Nephron (organoid): ENCODE results near the gene MCAT.

Source experiments
- H3K27ac Mint-ChIP-seq, 3 experiments: 2 replicates each; pipeline ENCODE4 v1.8.0; 2020; ENCODE audit warnings: mixed read lengths in 3 of 3, mild to moderate bottlenecking in 2 of 3, moderate library complexity in 1 of 3
- H3K27me3 Mint-ChIP-seq: 2 replicates; pipeline ENCODE4 v1.8.0; 2021; ENCODE audit warnings: low read depth, mild to moderate bottlenecking, moderate library complexity, mixed read lengths
- H3K36me3 Mint-ChIP-seq: 2 replicates; pipeline ENCODE4 v1.8.0; 2020; ENCODE audit warnings: low read depth, mixed read lengths
- H3K4me1 Mint-ChIP-seq: 2 replicates; pipeline ENCODE4 v1.8.0; 2020; ENCODE audit warnings: mixed read lengths
- H3K4me3 Mint-ChIP-seq, 3 experiments: 2 replicates each; pipeline ENCODE4 v1.8.0; 2020; ENCODE audit warnings: mild to moderate bottlenecking in 3 of 3, mixed read lengths in 3 of 3, moderate library complexity in 2 of 3
- H3K9me3 Mint-ChIP-seq: 2 replicates; pipeline ENCODE4 v1.8.0; 2020; ENCODE audit warnings: mixed read lengths
- TF ChIP-seq, protein P1 (sequence below), 3 experiments: fragments of 200-600 bp; sonication (generic); IDR thresholded peaks; one replicate each; pipeline ENCODE4 v1.5.0; 2021; ENCODE audit warnings: antibody characterized with exemption in 3 of 3; ENCODE audit not compliant: unreplicated experiment in 3 of 3

MCAT gene

DNA sequence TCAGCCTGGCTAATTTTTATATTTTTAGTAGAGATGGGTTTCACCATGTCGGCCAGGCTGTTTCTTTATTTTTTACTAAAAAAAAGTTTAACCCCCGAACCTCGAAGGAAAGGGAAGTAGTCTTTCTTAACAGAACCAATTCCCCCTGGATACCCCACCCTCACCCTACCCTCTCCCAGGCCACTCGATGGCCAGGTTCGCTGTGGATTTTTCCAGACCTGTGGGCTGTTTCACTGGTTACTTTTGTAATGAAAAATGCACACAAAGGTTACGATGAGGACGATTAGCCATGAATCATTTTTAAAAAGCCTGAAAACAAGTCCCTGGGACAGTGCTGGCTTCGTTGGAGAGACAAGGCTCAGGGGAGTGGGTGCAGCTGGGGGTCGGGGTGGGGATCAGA, 10.7 kb upstream of the MCAT start:
- Mint-ChIP-seq H3K27ac (no peak overlapping the region), H3K4me3 (no peak overlapping the region), H3K36me3 (no peaks in the 10 kb centered on the region), H3K9me3 (no peaks in the 10 kb centered on the region), H3K4me1 (peaks cover 11% of the 10 kb centered on the region), H3K27me3 (peaks cover 4% of the 10 kb centered on the region)
- TF ChIP-seq, protein P1, sequence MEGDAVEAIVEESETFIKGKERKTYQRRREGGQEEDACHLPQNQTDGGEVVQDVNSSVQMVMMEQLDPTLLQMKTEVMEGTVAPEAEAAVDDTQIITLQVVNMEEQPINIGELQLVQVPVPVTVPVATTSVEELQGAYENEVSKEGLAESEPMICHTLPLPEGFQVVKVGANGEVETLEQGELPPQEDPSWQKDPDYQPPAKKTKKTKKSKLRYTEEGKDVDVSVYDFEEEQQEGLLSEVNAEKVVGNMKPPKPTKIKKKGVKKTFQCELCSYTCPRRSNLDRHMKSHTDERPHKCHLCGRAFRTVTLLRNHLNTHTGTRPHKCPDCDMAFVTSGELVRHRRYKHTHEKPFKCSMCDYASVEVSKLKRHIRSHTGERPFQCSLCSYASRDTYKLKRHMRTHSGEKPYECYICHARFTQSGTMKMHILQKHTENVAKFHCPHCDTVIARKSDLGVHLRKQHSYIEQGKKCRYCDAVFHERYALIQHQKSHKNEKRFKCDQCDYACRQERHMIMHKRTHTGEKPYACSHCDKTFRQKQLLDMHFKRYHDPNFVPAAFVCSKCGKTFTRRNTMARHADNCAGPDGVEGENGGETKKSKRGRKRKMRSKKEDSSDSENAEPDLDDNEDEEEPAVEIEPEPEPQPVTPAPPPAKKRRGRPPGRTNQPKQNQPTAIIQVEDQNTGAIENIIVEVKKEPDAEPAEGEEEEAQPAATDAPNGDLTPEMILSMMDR (IDR thresholded peaks at IDR 0.05; ENCODE audit: unreplicated experiment in 3 of 3) = no peak

DNA sequence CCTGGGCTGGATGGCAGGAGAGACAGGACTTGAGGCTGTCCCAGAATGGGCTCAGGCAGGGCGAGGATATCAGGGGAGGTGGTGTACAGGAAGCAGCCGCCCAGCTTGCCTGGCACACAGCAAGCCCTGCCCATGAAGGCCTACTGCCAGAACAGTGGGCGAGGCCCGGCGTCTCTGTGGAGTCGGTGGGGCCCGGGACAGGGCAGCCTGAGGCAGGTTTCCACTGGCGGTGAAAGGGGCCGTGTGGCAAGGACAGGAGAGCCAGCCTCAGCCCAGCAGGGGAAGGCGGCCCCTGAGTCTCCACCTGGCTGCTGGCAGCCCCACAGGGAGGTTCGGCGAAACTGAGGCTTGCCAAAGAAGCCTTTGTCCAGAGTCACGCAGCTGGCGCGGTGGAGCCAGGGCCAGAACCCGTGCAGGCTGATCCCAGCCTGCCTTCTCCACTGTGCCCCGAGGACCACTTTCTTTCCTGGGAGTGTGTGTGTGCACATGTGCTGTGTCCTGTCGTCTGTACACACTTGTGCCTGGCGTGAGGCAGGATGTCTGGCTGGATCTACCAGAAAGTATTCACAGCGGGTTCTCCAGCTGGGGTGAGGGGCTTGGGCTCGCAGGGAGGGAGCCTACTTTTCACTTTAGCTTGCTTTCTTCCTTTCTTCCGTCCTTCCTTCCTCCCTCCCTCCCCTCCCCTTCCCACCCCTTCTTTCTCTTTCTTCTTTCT, 9.3 kb upstream of the MCAT start:
- Mint-ChIP-seq H3K36me3 (no peaks in the 10 kb centered on the region), H3K27ac (peak overlapping the region; percentile 26 to 75 (median 30)), H3K4me1 (peaks cover 11% of the 10 kb centered on the region), H3K27me3 (peaks cover 4% of the 10 kb centered on the region), H3K9me3 (no peaks in the 10 kb centered on the region), H3K4me3 (peak overlapping the region; percentile 72 to 76 (median 74))
- TF ChIP-seq, protein P1 (IDR thresholded peaks at IDR 0.05; ENCODE audit: unreplicated experiment in 3 of 3) = no peak

DNA sequence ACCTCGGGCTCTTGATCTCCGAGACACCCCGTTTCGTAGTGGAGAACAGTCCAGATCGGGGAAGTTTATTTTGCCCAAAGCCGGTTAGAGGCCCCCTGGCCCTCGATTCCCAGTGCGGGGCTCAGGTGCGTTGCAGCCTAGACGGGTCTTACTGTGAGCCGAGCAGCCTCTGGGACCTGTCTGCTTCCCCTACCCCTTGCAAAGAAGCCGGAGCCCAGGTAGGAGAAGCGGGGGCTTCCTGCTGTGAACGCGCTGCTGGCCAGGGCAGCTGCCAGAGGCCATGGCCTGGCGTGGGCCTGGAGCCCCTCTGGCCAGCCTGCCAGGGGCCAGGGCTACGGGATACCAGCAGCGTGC, 8.8 kb upstream of the MCAT start:
- peaks cover 11% of the 10 kb centered on the region for H3K4me1 Mint-ChIP-seq
- no peaks in the 10 kb centered on the region for H3K9me3 Mint-ChIP-seq
- peak overlapping the region; percentile 61 to 74 (median 69) for H3K4me3 Mint-ChIP-seq
- H3K27me3 Mint-ChIP-seq = peaks cover 4% of the 10 kb centered on the region
- no peaks in the 10 kb centered on the region for H3K36me3 Mint-ChIP-seq
- TF ChIP-seq, protein P1 (IDR thresholded peaks at IDR 0.05; ENCODE audit: unreplicated experiment in 3 of 3) = no peak
- no peak overlapping the region for H3K27ac Mint-ChIP-seq

DNA sequence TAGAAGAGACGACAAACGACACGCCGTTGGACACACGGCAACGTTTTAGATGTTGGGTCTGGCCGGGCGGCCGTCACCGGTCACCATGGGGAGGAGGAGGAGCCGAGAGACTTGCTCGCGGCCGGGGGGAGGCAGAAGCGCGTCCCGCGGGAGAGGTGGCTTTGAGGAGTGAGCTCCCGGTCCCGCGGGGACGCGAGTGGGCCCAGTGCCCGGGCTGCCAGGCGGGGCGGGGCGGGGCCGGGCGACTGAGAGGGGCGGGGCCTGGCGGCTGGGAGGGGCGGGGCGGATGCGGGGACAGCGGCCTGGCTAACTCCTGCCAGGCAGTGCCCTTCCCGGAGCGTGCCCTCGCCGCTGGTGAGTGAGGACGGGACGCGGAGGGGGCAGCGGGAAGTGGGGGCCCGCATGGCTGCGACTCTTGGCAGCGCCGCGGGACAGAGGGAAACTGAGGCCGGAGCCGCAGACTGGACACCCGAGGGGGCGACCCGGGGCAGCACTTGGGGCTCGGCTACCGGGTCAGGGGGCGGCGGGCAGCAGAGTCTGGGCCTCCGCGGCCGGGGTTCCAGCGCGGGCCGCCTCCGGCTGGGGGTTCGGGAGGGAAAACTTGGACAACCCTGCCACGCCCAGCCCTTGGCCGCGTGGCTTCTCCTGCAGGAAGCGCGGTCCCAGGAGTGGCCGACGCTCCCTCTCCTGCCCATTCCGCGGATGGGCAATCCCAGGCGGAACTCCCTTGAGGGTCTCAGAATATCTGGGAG, 8.2 kb upstream of the MCAT start, which contains the start of gene TSPO:
Gene TSPO (plus strand): TSS at position 309 of the 752 bp plus-strand sequence. CDS start 7,680 bp downstream, outside the sequence.
- Mint-ChIP-seq H3K4me3 (peak within 1 kb of the TSS; percentile 81 to 86 (median 86)), H3K36me3 (no peaks in the 10 kb centered on the region), H3K9me3 (no peaks in the 10 kb centered on the region), H3K27me3 (peaks cover 4% of the 10 kb centered on the region), H3K27ac (peak within 1 kb of the TSS in 2 of 3 experiments; percentile 52 to 59), H3K4me1 (peaks cover 11% of the 10 kb centered on the region)
- TF ChIP-seq, protein P1 (IDR thresholded peaks at IDR 0.05; ENCODE audit: unreplicated experiment in 3 of 3) = no peak

DNA sequence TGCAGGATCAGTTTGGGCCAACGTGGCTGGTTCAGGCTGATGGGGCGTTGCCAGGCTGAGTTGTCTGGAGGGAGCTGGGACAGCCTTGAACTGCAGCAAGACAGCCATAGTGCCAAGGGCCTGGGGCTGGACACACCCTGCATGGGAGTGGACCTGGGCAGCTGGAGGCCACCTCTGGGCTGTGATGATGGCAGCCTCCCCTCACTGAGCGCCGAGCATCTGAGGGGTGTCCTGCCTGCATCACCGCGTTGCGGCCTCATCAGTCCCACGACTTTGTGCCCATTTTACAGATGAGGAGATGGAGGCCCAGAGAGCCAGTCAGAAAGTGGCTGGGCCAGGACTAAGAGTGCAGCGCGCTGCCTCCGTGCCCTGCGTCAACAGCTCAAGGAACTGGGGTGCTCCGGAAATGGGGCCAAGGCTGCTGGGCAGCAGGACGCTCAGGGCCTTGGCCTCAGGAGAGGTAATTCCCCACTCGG, 7.6 kb upstream of the MCAT start:
- H3K36me3 Mint-ChIP-seq = no peaks in the 10 kb centered on the region
- H3K4me1 Mint-ChIP-seq = peaks cover 11% of the 10 kb centered on the region
- peaks cover 4% of the 10 kb centered on the region for H3K27me3 Mint-ChIP-seq
- TF ChIP-seq, protein P1 (IDR thresholded peaks at IDR 0.05; ENCODE audit: unreplicated experiment in 3 of 3) = no peak
- H3K9me3 Mint-ChIP-seq = no peaks in the 10 kb centered on the region
- H3K4me3 Mint-ChIP-seq = peak overlapping the region; percentile 81 to 86 (median 86)
- peak overlapping the region in 2 of 3 experiments; percentile 52 to 59 for H3K27ac Mint-ChIP-seq
